ENCODE results near the gene SCN8A.
"Not testable (repeated sequence)": the region's sequence is repeated elsewhere in the genome, so short reads cannot be mapped to it uniquely, and the experiment has no call there.

SCN8A gene

GRCh38 chr12:51549637-51550036, 41.4 kb upstream of the SCN8A start:
- no peak for DNase-seq

GRCh38 chr12:51568271-51569032, 22.6 kb upstream of the SCN8A start:
- H2AFZ ChIP-seq (ENCODE audit: insufficient read depth, low read length, poor library complexity); H3K36me3 ChIP-seq (ENCODE audit: control insufficient read depth in 1 of 2, insufficient read depth in 2 of 2, low read length in 2 of 2); H3K27me3 ChIP-seq (ENCODE audit: insufficient read depth, low read length); H3K23ac ChIP-seq (ENCODE audit: low read length); H3K4ac ChIP-seq (ENCODE audit: low read depth, low read length); H4K8ac ChIP-seq (ENCODE audit: low read depth, low read length); H3K9ac ChIP-seq (ENCODE audit: low read length); H2AK5ac ChIP-seq (ENCODE audit: low read length); H3K18ac ChIP-seq (ENCODE audit: low read length); DNase-seq; H2BK5ac ChIP-seq (ENCODE audit: low read depth, low read length, poor library complexity); H2BK120ac ChIP-seq (ENCODE audit: insufficient read depth, low read length, poor library complexity); H3K79me2 ChIP-seq (ENCODE audit: control insufficient read depth, insufficient read depth, low read length, poor library complexity); H4K12ac ChIP-seq (ENCODE audit: low read depth, low read length); H3K14ac ChIP-seq (ENCODE audit: low read length); H3K4me1 ChIP-seq (ENCODE audit: control insufficient read depth in 1 of 2, insufficient read depth in 2 of 2, low read length in 2 of 2); H3K79me1 ChIP-seq (ENCODE audit: low read length); H4K91ac ChIP-seq (ENCODE audit: low read depth, low read length); H3K4me2 ChIP-seq (ENCODE audit: low read length); H3K4me3 ChIP-seq (ENCODE audit: low read depth, low read length); H3K9me3 ChIP-seq (ENCODE audit: insufficient read depth, low read depth, low read length); H2BK12ac ChIP-seq (ENCODE audit: low read length); H3K27ac ChIP-seq (ENCODE audit: low read depth, low read length): not testable (repeated sequence)
- no CpG with 5 or more reads among the region's 28 CpGs for WGBS (ENCODE audit: extremely low coverage, insufficient coverage, insufficient read length)

More at GRCh38 chr12:51549637-51550036, 41.4 kb upstream of the SCN8A start:
- H2BK120ac ChIP-seq (ENCODE audit: insufficient read depth, low read length, poor library complexity): no peak overlapping the region
- peaks cover 2% of the 10 kb centered on the region for H3K9me3 ChIP-seq (ENCODE audit: insufficient read depth, low read depth, low read length)
- H3K9ac ChIP-seq (ENCODE audit: low read length): no peak overlapping the region
- H3K79me2 ChIP-seq (ENCODE audit: control insufficient read depth, insufficient read depth, low read length, poor library complexity): no peaks in the 10 kb centered on the region
- H3K23ac ChIP-seq (ENCODE audit: low read length): no peak overlapping the region
- no peak overlapping the region for H2BK12ac ChIP-seq (ENCODE audit: low read length)
- no peak overlapping the region for H4K12ac ChIP-seq (ENCODE audit: low read depth, low read length)
- H3K4me2 ChIP-seq (ENCODE audit: low read length): no peak overlapping the region
- no peak overlapping the region for H4K91ac ChIP-seq (ENCODE audit: low read depth, low read length)
- H3K4me3 ChIP-seq (ENCODE audit: low read depth, low read length): no peak overlapping the region
- no peaks in the 10 kb centered on the region for H3K4me1 ChIP-seq (ENCODE audit: control insufficient read depth in 1 of 2, insufficient read depth in 2 of 2, low read length in 2 of 2)
- H3K27me3 ChIP-seq (ENCODE audit: insufficient read depth, low read length): no peaks in the 10 kb centered on the region
- no peaks in the 10 kb centered on the region for H3K36me3 ChIP-seq (ENCODE audit: control insufficient read depth in 1 of 2, insufficient read depth in 2 of 2, low read length in 2 of 2)
- H4K8ac ChIP-seq (ENCODE audit: low read depth, low read length): no peak overlapping the region
- no peaks in the 10 kb centered on the region for H3K79me1 ChIP-seq (ENCODE audit: low read length)
- H2AK5ac ChIP-seq (ENCODE audit: low read length): no peak overlapping the region
- no peak overlapping the region for H2BK5ac ChIP-seq (ENCODE audit: low read depth, low read length, poor library complexity)
- H3K14ac ChIP-seq (ENCODE audit: low read length): no peak overlapping the region
- no peak overlapping the region for H3K18ac ChIP-seq (ENCODE audit: low read length)
- no peak overlapping the region for H2AFZ ChIP-seq (ENCODE audit: insufficient read depth, low read length, poor library complexity)
- no peak overlapping the region for H3K4ac ChIP-seq (ENCODE audit: low read depth, low read length)
- WGBS (ENCODE audit: extremely low coverage, insufficient coverage, insufficient read length): no CpG with 5 or more reads among the region's 8 CpGs
- H3K27ac ChIP-seq (ENCODE audit: low read depth, low read length): no peak overlapping the region

- no peak for DNase-seq
- Histone ChIP-seq H3K18ac (ENCODE audit: low read length) (no peak overlapping the region), H2BK5ac (ENCODE audit: low read depth, low read length, poor library complexity) (no peak overlapping the region), H3K36me3 (ENCODE audit: control insufficient read depth in 1 of 2, insufficient read depth in 2 of 2, low read length in 2 of 2) (no peaks in the 10 kb centered on the region), H3K27me3 (ENCODE audit: insufficient read depth, low read length) (no peaks in the 10 kb centered on the region), H3K4ac (ENCODE audit: low read depth, low read length) (no peak overlapping the region), H3K27ac (ENCODE audit: low read depth, low read length) (no peak overlapping the region), H3K23ac (ENCODE audit: low read length) (no peak overlapping the region), H4K8ac (ENCODE audit: low read depth, low read length) (no peak overlapping the region), H2BK12ac (ENCODE audit: low read length) (no peak overlapping the region), H2AK5ac (ENCODE audit: low read length) (no peak overlapping the region), H3K14ac (ENCODE audit: low read length) (no peak overlapping the region), H3K4me3 (ENCODE audit: low read depth, low read length) (no peak overlapping the region), H3K9ac (ENCODE audit: low read length) (no peak overlapping the region), H3K79me1 (ENCODE audit: low read length) (no peaks in the 10 kb centered on the region), H3K4me2 (ENCODE audit: low read length) (no peak overlapping the region), H2BK120ac (ENCODE audit: insufficient read depth, low read length, poor library complexity) (no peak overlapping the region), H4K12ac (ENCODE audit: low read depth, low read length) (no peak overlapping the region), H4K91ac (ENCODE audit: low read depth, low read length) (no peak overlapping the region), H3K79me2 (ENCODE audit: control insufficient read depth, insufficient read depth, low read length, poor library complexity) (no peaks in the 10 kb centered on the region), H3K4me1 (ENCODE audit: control insufficient read depth in 1 of 2, insufficient read depth in 2 of 2, low read length in 2 of 2) (no peaks in the 10 kb centered on the region), H2AFZ (ENCODE audit: insufficient read depth, low read length, poor library complexity) (no peak overlapping the region), H3K9me3 (ENCODE audit: insufficient read depth, low read depth, low read length) (no peaks in the 10 kb centered on the region)
- no CpG with 5 or more reads among the region's 6 CpGs for WGBS (ENCODE audit: extremely low coverage, insufficient coverage, insufficient read length)
These were observed 11.6 kb upstream of the SCN8A start for GRCh38 chr12:51579321-51579850.

GRCh38 chr12:51589060-51589459, 2.0 kb upstream of the SCN8A start:
- WGBS (ENCODE audit: extremely low coverage, insufficient coverage, insufficient read length): no CpG with 5 or more reads among the region's 5 CpGs
- no peak overlapping the region for H4K12ac ChIP-seq (ENCODE audit: low read depth, low read length)
- no peak overlapping the region for H3K4ac ChIP-seq (ENCODE audit: low read depth, low read length)

More at GRCh38 chr12:51589060-51589459, 2.0 kb upstream of the SCN8A start:
- no peak overlapping the region for H2AFZ ChIP-seq (ENCODE audit: insufficient read depth, low read length, poor library complexity)
- no peaks in the 10 kb centered on the region for H3K36me3 ChIP-seq (ENCODE audit: control insufficient read depth in 1 of 2, insufficient read depth in 2 of 2, low read length in 2 of 2)
- H2BK12ac ChIP-seq (ENCODE audit: low read length): no peak overlapping the region
- no peak overlapping the region for H4K91ac ChIP-seq (ENCODE audit: low read depth, low read length)
- H3K4me1 ChIP-seq (ENCODE audit: control insufficient read depth in 1 of 2, insufficient read depth in 2 of 2, low read length in 2 of 2): peaks cover 5 to 7% of the 10 kb centered on the region in 2 experiments
- H3K4me3 ChIP-seq (ENCODE audit: low read depth, low read length): no peak overlapping the region
- H2BK120ac ChIP-seq (ENCODE audit: insufficient read depth, low read length, poor library complexity): no peak overlapping the region
- H3K79me2 ChIP-seq (ENCODE audit: control insufficient read depth, insufficient read depth, low read length, poor library complexity): no peaks in the 10 kb centered on the region
- H2AK5ac ChIP-seq (ENCODE audit: low read length): no peak overlapping the region
- no peak overlapping the region for H4K8ac ChIP-seq (ENCODE audit: low read depth, low read length)
- H3K79me1 ChIP-seq (ENCODE audit: low read length): peaks cover 3% of the 10 kb centered on the region
- DNase-seq: no peak
- H3K23ac ChIP-seq (ENCODE audit: low read length): no peak overlapping the region
- H2BK5ac ChIP-seq (ENCODE audit: low read depth, low read length, poor library complexity): no peak overlapping the region
- no peaks in the 10 kb centered on the region for H3K9me3 ChIP-seq (ENCODE audit: insufficient read depth, low read depth, low read length)
- H3K18ac ChIP-seq (ENCODE audit: low read length): no peak overlapping the region
- no peak overlapping the region for H3K14ac ChIP-seq (ENCODE audit: low read length)
- peaks cover 8% of the 10 kb centered on the region for H3K27me3 ChIP-seq (ENCODE audit: insufficient read depth, low read length)
- H3K9ac ChIP-seq (ENCODE audit: low read length): no peak overlapping the region
- H3K27ac ChIP-seq (ENCODE audit: low read depth, low read length): no peak overlapping the region
- no peak overlapping the region for H3K4me2 ChIP-seq (ENCODE audit: low read length)
